LoVo (cell line): ENCODE data around the gene CBLB.
"Not testable (repeated sequence)": the region's sequence is repeated elsewhere in the genome, so short reads cannot be mapped to it uniquely, and the experiment has no call there.

Experiments used
- DNase-seq: peaks from one replicate; pipeline ENCODE4 v3.0.0-alpha.2; 2016; ENCODE audit warnings: low spot score

The CBLB gene

DNA sequence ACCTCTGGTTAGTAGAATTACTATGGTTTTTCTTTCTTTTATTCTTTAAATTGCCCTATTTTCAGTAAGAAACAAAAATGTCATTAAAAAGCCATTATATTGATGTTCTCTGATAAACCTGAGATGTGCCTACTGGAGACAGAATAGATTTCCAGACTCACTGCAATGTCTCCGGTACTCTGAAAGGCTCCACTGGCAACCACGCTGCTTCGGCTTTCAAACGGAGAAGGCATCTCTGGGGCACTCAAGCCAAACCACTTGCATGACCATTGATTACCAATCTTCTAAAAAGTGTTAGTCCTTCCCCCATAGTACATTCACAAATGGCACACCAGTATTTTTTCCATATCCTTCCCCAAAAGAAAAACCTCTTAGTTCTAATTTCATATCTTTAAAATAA lies 82.6 kb downstream of the CBLB start:
- no peak for DNase-seq

DNA sequence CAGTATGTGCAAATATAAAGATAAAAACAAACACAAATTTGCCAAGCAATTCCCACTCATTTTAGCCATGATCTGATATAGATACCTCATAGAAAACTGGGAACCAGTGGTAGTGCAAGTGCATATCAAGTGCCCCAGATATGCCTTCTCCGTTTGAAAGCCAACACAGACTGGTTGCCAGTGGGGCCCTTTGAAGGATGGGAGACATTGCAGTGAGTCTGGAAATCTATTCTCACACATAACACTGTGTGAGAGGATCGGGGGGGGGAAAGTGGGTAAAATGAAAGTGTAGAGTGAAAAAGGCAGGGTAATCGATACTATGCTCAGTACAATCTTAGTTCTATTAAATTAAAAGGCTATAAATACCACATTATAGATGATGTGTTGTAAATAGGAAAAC lies 83.0 kb downstream of the CBLB start:
- DNase-seq, result no peak

DNA sequence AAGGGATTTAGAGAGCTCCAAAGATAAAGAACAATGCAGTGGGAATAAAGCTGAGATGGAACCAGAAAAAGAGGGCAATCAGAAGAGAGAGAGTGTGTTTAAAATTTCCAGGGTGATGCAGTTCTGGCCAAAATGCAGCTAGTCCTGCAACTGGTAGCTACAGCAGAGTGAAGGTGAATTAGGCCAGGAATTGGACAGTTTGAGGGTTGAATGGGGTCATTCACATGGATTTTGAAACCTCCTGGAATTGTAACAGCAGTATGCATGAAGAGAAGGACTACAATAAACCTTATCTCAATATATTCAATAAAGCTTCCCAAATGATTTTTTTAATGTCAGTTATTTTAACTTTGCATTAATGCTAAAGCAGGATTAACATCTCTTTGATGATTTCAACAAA lies 85.2 kb downstream of the CBLB start:
- no peak for DNase-seq

DNA sequence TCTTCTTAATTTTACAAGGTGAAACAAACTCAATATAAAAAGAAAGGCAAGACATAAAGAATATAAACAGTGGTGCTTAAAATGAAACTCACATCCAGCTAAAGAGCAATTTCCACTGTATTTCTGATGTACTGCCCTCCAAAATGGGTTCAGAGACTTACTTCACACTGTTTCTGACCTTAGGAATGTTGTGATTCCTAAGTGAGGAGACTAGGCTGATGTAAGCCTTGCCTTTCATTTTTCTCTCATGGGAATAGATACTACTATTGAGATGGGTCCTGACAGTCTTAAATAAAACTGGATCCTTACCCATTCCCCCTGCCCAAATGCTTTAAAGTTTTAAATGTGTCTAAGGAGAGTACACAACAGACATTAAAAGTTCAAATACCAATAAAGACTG lies 86.9 kb downstream of the CBLB start:
- no peak for DNase-seq

DNA sequence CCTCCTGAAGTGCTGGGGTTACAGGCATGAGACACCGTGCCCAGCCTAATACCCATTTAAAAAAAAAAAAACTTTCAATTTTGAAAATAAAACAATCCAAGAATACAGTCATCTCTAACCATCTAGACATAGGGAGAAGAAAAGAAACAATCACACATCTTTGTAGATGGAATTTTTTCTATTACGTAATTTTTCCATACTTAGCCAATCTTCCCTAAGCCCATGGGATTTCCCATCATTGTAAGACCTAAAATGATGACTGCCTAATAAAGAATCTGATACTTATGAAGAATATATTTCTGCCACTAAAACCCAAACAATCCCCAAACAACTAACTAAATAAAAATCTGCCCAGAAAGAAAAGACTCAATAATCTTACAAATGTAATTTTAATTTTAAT lies 88.7 kb downstream of the CBLB start:
- no peak for DNase-seq

DNA sequence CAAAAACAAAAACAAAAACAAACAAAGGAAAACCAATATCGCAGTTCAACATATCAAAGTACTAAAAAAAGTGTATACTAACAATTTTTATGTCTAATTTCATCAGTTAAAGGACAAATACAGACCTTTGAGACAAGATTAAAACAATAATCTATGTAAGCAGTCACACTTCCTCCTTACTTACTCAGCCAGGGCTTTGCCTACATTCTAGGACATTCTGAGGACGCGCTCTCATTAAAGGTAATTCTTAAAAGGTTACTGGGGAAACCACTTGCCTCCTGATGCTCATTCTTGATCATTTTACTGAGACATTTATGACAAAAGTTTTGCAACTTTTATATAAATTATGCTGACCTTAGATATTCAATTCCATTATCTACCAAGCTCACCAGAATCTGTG lies 93.4 kb downstream of the CBLB start:
- no peak for DNase-seq

DNA sequence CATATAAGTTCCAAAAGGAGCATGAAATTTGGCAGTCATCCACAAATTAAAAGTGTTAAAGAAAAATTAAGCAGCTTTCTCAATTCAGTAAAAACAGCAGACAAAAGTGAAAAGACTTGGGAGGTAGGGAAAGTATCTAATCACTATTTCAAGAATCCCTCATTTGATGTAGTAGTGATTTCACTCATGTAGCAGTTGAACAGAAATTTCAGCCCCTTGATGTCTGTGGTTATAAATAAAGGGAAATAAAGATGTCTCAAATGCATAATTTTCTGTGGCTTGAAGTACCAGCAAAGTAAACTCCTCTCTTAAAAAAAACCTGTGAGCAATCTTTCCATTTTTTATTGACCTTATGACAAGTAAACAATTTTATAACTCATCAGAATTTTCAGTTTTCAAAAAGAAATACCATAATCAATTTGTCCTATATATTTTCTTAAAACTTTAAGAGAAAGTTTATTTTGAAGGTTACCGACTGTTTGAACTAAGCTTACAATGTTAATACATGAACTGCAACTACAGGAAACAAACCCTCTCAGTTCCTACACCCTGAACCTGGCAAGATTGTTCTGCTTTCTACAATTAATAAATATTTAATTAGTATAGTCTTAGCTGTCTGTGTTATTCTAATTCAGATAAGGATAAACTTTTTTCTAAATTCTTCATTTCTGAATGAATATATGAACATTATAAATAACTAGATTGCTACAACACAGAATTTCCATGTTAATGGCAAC lies 94.2 kb downstream of the CBLB start:
- no peak for DNase-seq

DNA sequence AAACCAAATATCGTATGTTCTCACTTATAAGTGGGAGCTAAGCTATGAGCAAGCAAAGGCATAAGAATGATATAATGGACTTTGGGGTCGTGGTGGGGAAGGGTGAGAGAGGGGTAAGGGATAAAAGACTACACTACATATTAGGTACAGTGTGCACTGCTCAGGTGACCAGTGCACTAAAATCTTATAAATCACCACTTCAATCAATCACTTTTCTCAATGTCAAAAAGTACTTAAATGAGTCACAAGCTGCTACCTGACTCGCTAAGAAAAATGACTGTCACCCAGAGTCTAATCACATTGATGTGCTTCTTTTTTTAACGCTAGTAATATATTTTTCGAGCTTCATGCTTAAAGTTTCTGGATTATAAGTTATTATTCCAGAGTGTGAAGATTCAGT lies 95.5 kb downstream of the CBLB start:
- no peak for DNase-seq

DNA sequence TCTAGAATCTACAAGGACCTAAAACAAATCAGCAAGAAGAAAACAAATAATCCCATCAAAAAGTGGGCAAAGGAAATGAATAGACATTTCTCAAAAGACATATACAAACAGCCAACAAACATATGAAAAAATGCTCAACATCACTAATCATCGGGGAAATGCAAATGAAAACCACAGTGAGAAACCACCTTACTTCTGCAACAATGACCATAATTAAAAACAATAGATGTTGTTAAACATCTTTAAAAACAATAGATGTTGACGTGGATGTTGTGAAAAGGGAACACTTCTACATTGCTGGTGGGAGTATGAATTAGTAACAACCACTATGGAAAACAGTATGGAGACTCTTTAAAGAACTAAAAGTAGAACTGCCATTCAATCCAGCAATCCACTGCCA lies 96.2 kb downstream of the CBLB start:
- no peak for DNase-seq

DNA sequence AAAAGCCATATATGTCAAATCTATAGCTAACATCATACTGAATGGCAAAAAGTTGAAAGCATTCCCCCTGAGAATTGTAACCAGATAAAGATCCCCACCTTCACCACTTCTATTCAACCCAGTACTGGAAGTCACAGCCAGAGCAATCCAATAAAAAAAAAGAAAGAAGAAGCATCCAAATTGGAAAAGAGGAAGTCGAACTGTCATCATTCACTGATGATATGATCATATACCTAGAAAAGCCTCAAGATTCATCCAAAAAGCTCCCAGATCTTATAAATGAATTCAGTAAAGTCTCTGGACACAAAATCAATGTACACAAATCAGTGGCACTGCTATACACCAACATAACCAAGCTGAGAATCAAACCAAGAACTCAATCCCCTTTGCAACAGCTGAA lies 97.4 kb downstream of the CBLB start:
- no peak for DNase-seq

DNA sequence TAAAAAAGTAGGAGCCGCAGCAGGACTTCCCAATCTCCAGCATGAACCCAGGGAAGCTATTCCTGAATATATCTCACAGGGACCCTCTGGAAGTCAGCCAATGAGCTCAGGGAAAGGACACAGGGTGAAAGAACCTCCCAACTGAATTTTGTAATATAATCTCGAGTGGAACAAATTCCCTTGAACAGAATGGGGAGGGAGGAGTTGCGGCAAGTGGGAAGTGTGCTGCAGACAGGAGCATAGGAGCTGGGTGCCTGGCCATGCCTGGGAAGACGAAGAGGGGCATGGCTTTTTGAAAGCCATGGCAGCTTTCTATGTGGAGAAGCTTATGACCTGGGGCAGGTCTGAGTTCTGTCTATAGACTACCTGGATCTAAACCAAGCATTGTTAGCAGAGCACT lies 98.4 kb downstream of the CBLB start:
- no peak for DNase-seq

DNA sequence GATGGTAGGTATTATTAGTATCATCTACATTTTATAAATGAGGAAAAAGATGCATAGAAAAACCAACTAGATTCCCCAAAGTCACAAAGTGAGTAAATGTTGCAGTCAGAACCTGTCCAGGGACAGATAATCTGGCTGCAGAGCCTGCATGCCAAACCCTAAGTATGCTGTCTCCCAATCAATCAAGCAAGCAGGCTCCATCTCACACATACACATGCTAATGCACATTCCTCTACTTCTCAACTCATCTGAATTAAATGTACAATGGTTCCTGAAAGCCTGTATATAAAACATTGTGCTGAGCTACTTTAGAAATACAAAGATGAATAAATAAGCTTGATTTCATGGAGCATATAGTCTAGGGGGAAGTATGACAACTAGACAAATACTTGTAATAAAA lies 101.0 kb downstream of the CBLB start:
- no peak for DNase-seq

DNA sequence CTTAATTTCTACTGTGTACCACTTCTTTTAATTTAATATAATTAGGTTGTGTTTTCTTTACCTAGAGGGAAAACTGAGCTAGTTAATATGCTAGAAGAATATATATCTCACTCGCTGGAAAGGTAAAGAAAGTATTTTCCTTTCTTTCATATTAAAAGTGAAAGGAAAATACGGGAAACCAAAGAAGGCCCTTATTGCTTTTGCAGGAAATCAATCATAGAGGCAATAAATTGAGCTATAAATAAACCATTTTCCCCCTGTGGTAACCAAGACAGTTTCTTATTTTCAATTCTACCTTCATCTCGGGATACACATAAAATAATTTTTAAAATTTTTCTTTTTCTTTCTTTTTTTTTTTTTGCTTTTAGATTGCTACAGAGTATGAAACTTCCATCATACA lies 101.6 kb downstream of the CBLB start:
- DNase-seq, result no peak

DNA sequence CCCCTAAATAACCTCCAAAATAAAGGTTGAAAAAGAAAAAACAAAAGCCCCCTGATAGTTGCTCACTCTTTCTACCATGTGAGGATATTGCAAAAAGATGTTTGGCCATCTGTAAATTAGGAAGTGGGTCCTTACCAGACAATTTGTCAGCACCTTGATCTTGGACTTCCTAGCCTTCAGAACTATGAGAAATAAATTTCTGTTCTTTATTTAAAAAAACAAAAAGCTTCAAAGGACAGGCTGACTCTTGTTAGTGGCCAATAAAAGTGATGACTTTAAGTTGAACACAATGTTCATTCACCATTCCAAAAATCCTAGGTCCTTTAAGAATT lies 103.5 kb downstream of the CBLB start:
- DNase-seq, result no peak

DNA sequence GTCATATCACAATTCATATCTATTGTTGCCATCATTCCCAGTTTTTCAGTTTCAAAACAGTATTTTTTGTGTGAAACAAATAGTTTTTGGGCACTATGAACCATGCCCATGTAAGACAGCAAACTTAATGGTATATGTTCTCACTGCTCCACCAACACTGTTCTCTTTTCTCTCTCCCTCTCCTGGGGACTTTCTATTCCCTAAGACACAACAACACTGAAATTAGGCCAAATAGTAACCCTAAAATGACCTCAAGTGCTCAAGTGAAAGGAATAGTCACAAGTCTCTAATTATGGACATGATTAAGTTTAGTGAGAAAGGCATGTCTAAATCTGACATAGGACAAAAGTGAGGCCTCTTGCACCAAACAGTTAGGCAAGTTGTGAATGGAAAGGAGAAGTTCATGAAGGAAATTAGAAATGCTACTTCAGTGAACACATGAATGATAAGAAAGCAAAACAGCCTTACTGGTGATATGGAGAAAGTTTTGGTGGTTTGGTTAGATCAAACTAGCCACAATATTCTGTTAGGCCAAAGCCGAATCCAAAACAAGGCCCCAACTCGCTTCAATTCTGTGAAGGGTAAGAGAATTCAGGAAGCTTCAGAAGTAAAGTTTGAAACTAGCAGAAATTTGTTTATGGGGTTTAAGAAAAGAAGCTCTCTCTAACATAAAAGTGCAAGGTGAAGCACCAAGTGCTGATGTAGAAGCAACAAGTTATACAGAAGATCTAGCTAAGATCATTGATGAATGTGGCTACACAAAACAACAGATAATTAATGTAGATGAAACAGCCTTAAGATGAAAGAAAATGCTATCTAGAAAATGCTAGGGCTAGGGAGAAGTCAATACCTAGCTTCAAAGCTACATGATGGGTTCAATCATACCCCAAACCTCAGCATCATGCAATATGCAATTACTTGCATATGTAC lies 104.2 kb downstream of the CBLB start:
- DNase-seq, result no peak

DNA sequence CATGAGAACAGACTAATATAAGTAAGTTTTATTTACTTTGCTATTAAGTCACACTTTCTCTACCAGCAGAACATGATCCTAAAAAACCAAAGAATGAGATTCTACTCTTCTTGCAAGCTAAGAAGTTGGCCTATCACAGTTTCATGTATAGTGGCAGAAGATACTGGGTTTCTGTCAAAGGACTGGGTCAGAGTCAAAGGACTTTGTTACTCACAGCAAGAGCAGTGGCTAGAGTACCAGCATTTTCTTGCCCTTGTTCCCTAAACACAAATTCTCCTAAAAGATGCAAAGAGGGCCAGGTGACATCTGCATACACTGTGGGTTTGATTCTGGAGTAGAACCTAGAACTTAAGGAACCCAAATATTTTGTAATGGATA lies 105.2 kb downstream of the CBLB start:
- DNase-seq, result no peak

DNA sequence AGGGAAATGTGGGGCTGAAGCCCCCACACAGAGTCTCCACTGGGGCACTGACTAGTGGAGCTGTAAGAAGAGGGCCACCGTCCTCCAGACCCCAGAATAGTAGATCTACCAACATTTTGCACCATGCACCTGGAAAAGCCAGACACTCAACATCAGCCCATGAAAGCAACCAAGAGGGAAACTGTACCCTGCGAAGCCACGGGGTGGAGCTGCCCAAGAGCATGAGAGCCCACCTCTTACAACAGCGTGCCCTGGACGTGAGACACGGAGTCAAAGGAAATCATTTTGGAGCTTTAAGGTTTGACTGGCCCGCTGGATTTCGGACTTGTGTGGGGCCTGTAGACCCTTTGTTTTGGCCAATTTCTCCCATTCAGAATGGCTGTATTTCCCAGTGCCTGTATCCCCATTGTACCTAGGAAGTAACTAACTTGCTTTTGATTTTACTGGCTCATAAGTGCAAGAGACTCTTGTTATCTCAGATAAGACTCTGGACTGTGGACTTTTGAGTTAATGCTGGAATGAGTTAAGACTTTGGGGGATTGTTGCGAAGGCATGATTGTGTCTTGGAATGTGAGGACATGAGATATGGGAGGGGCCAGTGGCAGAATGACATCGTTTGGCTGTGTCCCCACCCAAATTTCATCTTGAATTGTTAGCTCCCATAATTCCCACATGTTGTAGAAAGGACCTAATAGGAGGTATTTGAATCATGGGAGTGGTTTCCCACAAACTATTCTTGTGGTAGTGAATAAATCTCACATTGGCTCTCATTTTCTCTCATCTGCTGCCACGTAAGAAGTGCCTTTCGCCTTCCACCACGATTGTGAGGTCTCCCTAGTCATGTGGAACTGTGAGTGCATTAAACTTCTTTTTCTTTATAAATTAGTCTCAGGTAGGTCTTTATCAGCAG lies 105.8 kb downstream of the CBLB start:
- DNase-seq, result no peak

DNA sequence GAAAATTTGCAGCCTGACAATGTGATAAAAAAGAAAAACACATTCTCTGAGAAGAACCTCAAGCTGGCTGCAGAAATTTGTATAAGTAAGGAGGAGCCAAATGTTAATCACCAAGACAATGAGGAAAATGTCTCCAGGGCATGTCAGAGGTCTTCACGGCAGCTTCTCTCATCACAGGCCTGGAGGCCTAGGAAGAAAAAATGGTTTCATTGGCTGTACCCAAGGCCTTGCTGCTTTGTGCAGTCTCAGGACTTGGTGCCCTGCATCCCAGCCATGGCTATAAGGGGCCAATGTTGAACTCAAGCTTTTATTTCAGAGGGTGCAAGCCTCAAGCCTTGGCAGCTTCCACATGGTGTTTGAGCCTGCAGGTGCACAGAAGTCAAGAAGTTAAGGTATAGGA lies 106.6 kb downstream of the CBLB start:
- DNase-seq, result not testable (repeated sequence)

DNA sequence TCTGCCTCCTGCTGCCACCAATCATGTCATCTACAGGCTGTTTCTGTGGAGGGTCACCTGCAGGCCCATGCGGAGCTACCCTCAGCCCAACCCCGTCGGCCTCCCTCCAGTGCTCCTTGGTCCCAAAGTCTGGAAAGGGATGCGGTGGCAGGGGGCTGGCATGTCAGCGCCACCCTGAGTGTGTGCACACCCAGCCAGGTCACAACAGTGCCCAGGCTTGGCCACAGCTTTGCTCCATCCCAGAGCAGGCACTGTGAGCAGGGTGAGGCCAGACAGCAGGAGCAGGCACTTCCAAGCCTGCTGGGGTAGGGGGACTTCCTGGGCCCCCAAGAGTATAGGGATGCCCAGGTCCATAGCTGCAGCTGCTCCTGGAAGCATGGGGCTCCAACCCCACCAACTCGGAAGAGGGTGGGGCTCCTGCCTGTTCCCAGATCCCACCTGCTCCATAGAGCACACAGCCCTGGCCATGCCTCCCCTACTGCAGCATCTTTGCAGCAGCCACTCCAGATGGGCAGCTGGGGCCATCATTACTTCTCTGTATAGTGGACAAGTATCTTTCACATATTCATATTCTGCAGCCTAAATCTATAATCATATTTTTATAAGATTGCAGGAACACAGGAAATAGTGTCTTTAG lies 109.3 kb downstream of the CBLB start:
- DNase-seq, result no peak

DNA sequence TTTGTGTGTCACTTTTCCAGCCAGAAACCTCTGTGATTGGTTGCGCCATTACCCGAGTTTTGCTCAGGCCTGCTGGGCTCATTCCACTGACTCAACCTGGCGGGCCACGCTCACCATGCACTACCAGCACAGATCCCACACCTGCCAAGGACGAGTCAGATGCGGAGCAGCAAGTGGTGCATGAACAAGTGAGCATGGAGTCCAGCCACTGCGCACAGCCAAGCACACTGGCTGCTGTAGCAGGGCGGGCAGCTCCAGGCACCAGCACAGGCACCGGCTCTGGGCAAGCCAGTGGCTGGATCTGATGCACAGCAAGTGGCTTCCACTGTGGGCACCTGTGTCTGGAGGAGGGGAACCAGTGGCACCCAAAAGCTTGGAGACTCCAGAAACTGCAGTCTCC lies 110.4 kb downstream of the CBLB start:
- no peak for DNase-seq

DNA sequence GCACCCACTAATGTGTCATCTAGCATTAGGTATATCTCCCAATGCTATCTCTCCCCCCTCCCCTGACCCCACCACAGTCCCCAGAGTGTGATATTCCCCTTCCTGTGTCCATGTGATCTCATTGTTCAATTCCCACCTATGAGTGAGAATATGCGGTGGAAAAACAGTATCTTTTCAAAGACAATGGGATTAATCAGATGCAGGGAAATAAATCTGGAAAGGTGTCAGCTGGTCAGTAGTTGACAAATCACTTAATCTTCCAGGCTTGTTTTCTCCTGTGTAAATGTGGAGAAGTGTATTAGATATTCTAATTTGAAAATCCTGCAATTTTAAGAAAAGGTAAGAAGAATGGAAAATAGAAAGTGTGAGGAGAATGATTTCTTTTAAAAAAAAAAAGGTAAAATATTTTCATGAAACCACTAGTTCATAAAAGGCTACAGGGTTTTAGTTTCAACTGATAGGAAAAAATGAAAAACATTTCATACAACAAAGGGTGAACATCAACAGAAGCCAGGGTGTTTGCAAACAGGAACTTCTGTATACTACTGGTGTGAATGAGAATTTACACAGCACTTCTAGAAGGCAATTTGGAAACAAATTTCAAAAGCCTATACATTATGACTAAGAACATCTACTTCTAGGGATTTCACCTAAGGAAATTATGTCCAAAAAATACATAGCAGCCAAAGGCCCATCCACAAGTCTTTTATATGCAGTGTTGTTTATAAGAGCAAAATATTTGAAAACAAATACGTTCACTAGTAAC lies 113.5 kb downstream of the CBLB start:
- DNase-seq, result no peak
